Measurements from ENCODE around the gene PTPRB.

The PTPRB gene

GRCh38 chr12:70577283-70577634 is 60.0 kb downstream of the PTPRB start:
- Histone ChIP-seq H3K4me1 (ENCODE audit: control insufficient read depth in 1 of 2, insufficient read depth in 2 of 2, low read length in 2 of 2) (no peaks in the 10 kb centered on the region), H3K27me3 (ENCODE audit: insufficient read depth, low read length) (no peaks in the 10 kb centered on the region), H3K9me3 (ENCODE audit: insufficient read depth, low read depth, low read length) (no peaks in the 10 kb centered on the region), H2AFZ (ENCODE audit: insufficient read depth, low read length, poor library complexity) (no peak overlapping the region), H4K12ac (ENCODE audit: low read depth, low read length) (no peak overlapping the region), H2BK5ac (ENCODE audit: low read depth, low read length, poor library complexity) (no peak overlapping the region), H2BK120ac (ENCODE audit: insufficient read depth, low read length, poor library complexity) (no peak overlapping the region), H3K27ac (ENCODE audit: low read depth, low read length) (no peak overlapping the region), H3K36me3 (ENCODE audit: control insufficient read depth in 1 of 2, insufficient read depth in 2 of 2, low read length in 2 of 2) (no peaks in the 10 kb centered on the region), H3K14ac (ENCODE audit: low read length) (no peak overlapping the region), H3K79me1 (ENCODE audit: low read length) (no peaks in the 10 kb centered on the region), H4K8ac (ENCODE audit: low read depth, low read length) (no peak overlapping the region), H2BK12ac (ENCODE audit: low read length) (no peak overlapping the region), H4K91ac (ENCODE audit: low read depth, low read length) (no peak overlapping the region), H3K4me2 (ENCODE audit: low read length) (no peak overlapping the region), H3K18ac (ENCODE audit: low read length) (no peak overlapping the region), H3K23ac (ENCODE audit: low read length) (no peak overlapping the region), H2AK5ac (ENCODE audit: low read length) (no peak overlapping the region), H3K79me2 (ENCODE audit: control insufficient read depth, insufficient read depth, low read length, poor library complexity) (no peaks in the 10 kb centered on the region), H3K9ac (ENCODE audit: low read length) (no peak overlapping the region), H3K4ac (ENCODE audit: low read depth, low read length) (no peak overlapping the region), H3K4me3 (ENCODE audit: low read depth, low read length) (no peak overlapping the region)
- no CpG with 5 or more reads among the region's 3 CpGs for whole genome bisulfite sequencing (ENCODE audit: extremely low coverage, insufficient coverage, insufficient read length)
- DNase-seq = no peak

- H3K36me3 ChIP-seq (ENCODE audit: control insufficient read depth in 1 of 2, insufficient read depth in 2 of 2, low read length in 2 of 2) = no peaks in the 10 kb centered on the region
- no peak overlapping the region for H4K8ac ChIP-seq (ENCODE audit: low read depth, low read length)
- H3K4me2 ChIP-seq (ENCODE audit: low read length) = no peak overlapping the region
- H2AK5ac ChIP-seq (ENCODE audit: low read length) = no peak overlapping the region
- no peak overlapping the region for H3K4ac ChIP-seq (ENCODE audit: low read depth, low read length)
- H4K12ac ChIP-seq (ENCODE audit: low read depth, low read length) = no peak overlapping the region
- no peak overlapping the region for H3K23ac ChIP-seq (ENCODE audit: low read length)
- no peak overlapping the region for H2BK12ac ChIP-seq (ENCODE audit: low read length)
- no peak overlapping the region for H2BK5ac ChIP-seq (ENCODE audit: low read depth, low read length, poor library complexity)
- H3K79me2 ChIP-seq (ENCODE audit: control insufficient read depth, insufficient read depth, low read length, poor library complexity) = no peaks in the 10 kb centered on the region
- H3K18ac ChIP-seq (ENCODE audit: low read length) = no peak overlapping the region
- no peak overlapping the region for H3K27ac ChIP-seq (ENCODE audit: low read depth, low read length)
- no peak overlapping the region for H4K91ac ChIP-seq (ENCODE audit: low read depth, low read length)
- no peak overlapping the region for H2BK120ac ChIP-seq (ENCODE audit: insufficient read depth, low read length, poor library complexity)
- no peaks in the 10 kb centered on the region for H3K27me3 ChIP-seq (ENCODE audit: insufficient read depth, low read length)
- no peaks in the 10 kb centered on the region for H3K4me1 ChIP-seq (ENCODE audit: control insufficient read depth in 1 of 2, insufficient read depth in 2 of 2, low read length in 2 of 2)
- no CpG with 5 or more reads among the region's 19 CpGs for WGBS (ENCODE audit: extremely low coverage, insufficient coverage, insufficient read length)
- H3K4me3 ChIP-seq (ENCODE audit: low read depth, low read length) = no peak overlapping the region
- no peak overlapping the region for H3K9ac ChIP-seq (ENCODE audit: low read length)
- H3K9me3 ChIP-seq (ENCODE audit: insufficient read depth, low read depth, low read length) = no peaks in the 10 kb centered on the region
- no peak overlapping the region for H3K14ac ChIP-seq (ENCODE audit: low read length)
- peak; percentile 92 to 96 for DNase-seq
- H2AFZ ChIP-seq (ENCODE audit: insufficient read depth, low read length, poor library complexity) = no peak overlapping the region
- H3K79me1 ChIP-seq (ENCODE audit: low read length) = no peaks in the 10 kb centered on the region
Observed at GRCh38 chr12:70576341-70577282, 60.6 kb downstream of the PTPRB start.

- Histone ChIP-seq H3K4me3 (ENCODE audit: low read depth, low read length) (no peak overlapping the region), H3K36me3 (ENCODE audit: control insufficient read depth in 1 of 2, insufficient read depth in 2 of 2, low read length in 2 of 2) (no peaks in the 10 kb centered on the region), H3K79me1 (ENCODE audit: low read length) (no peaks in the 10 kb centered on the region), H3K14ac (ENCODE audit: low read length) (no peak overlapping the region), H2BK120ac (ENCODE audit: insufficient read depth, low read length, poor library complexity) (no peak overlapping the region), H3K79me2 (ENCODE audit: control insufficient read depth, insufficient read depth, low read length, poor library complexity) (no peaks in the 10 kb centered on the region), H3K9ac (ENCODE audit: low read length) (no peak overlapping the region), H4K12ac (ENCODE audit: low read depth, low read length) (no peak overlapping the region), H4K8ac (ENCODE audit: low read depth, low read length) (no peak overlapping the region), H3K27ac (ENCODE audit: low read depth, low read length) (no peak overlapping the region), H3K27me3 (ENCODE audit: insufficient read depth, low read length) (no peaks in the 10 kb centered on the region), H3K4ac (ENCODE audit: low read depth, low read length) (no peak overlapping the region), H2BK5ac (ENCODE audit: low read depth, low read length, poor library complexity) (no peak overlapping the region), H2AK5ac (ENCODE audit: low read length) (no peak overlapping the region), H2AFZ (ENCODE audit: insufficient read depth, low read length, poor library complexity) (no peak overlapping the region), H4K91ac (ENCODE audit: low read depth, low read length) (no peak overlapping the region), H3K23ac (ENCODE audit: low read length) (no peak overlapping the region), H3K18ac (ENCODE audit: low read length) (no peak overlapping the region), H3K4me2 (ENCODE audit: low read length) (no peak overlapping the region), H3K9me3 (ENCODE audit: insufficient read depth, low read depth, low read length) (no peaks in the 10 kb centered on the region), H3K4me1 (ENCODE audit: control insufficient read depth in 1 of 2, insufficient read depth in 2 of 2, low read length in 2 of 2) (no peaks in the 10 kb centered on the region), H2BK12ac (ENCODE audit: low read length) (no peak overlapping the region)
- no CpG with 5 or more reads among the region's 3 CpGs for WGBS (ENCODE audit: extremely low coverage, insufficient coverage, insufficient read length)
- DNase-seq = no peak
Observed at GRCh38 chr12:70571705-70572268, 65.4 kb downstream of the PTPRB start.

- Histone ChIP-seq H3K79me1 (ENCODE audit: low read length) (no peaks in the 10 kb centered on the region), H3K79me2 (ENCODE audit: control insufficient read depth, insufficient read depth, low read length, poor library complexity) (no peaks in the 10 kb centered on the region), H4K12ac (ENCODE audit: low read depth, low read length) (no peak overlapping the region), H3K27me3 (ENCODE audit: insufficient read depth, low read length) (no peaks in the 10 kb centered on the region), H3K4me1 (ENCODE audit: control insufficient read depth in 1 of 2, insufficient read depth in 2 of 2, low read length in 2 of 2) (no peaks in the 10 kb centered on the region), H3K23ac (ENCODE audit: low read length) (no peak overlapping the region), H2BK120ac (ENCODE audit: insufficient read depth, low read length, poor library complexity) (no peak overlapping the region), H4K8ac (ENCODE audit: low read depth, low read length) (no peak overlapping the region), H4K91ac (ENCODE audit: low read depth, low read length) (no peak overlapping the region), H3K14ac (ENCODE audit: low read length) (no peak overlapping the region), H3K4me2 (ENCODE audit: low read length) (no peak overlapping the region), H3K36me3 (ENCODE audit: control insufficient read depth in 1 of 2, insufficient read depth in 2 of 2, low read length in 2 of 2) (no peaks in the 10 kb centered on the region), H3K9ac (ENCODE audit: low read length) (no peak overlapping the region), H3K18ac (ENCODE audit: low read length) (no peak overlapping the region), H2AFZ (ENCODE audit: insufficient read depth, low read length, poor library complexity) (no peak overlapping the region), H3K27ac (ENCODE audit: low read depth, low read length) (no peak overlapping the region), H3K4me3 (ENCODE audit: low read depth, low read length) (no peak overlapping the region), H3K9me3 (ENCODE audit: insufficient read depth, low read depth, low read length) (no peaks in the 10 kb centered on the region), H2BK5ac (ENCODE audit: low read depth, low read length, poor library complexity) (no peak overlapping the region), H3K4ac (ENCODE audit: low read depth, low read length) (no peak overlapping the region), H2AK5ac (ENCODE audit: low read length) (no peak overlapping the region), H2BK12ac (ENCODE audit: low read length) (no peak overlapping the region)
- WGBS (ENCODE audit: extremely low coverage, insufficient coverage, insufficient read length) = no CpG with 5 or more reads among the region's 8 CpGs
- no peak for DNase-seq
Observed at GRCh38 chr12:70571029-70571428, 66.2 kb downstream of the PTPRB start.
